SK-N-SH treated with all-trans-retinoic acid at 6 μM for 48 hours (cell line): Measurements from ENCODE around the gene PIGC.

Experiments
- ARNTL ChIP-seq: fragments of 450-650 bp; formaldehyde crosslinking; IDR thresholded peaks from 2 replicates; pipeline ENCODE4 v1.5.0; 2020; ENCODE audit warnings: low read depth, mild to moderate bottlenecking, moderate library complexity, borderline replicate concordance
- ISL1 ChIP-seq: fragments of 250-450 bp; sonication (Bioruptor Pico); IDR thresholded peaks from 2 replicates; pipeline ENCODE4 v2.1.2; 2022; ENCODE audit warnings: mild to moderate bottlenecking, moderate library complexity
- PATZ1 ChIP-seq: fragments of 250-450 bp; sonication (Bioruptor Pico); IDR thresholded peaks from 2 replicates; pipeline ENCODE4 v1.8.0; 2020; ENCODE audit warnings: mild to moderate bottlenecking, moderate library complexity, borderline replicate concordance
- ZNF8 ChIP-seq: fragments of 450-650 bp; formaldehyde crosslinking; IDR thresholded peaks from 2 replicates; pipeline ENCODE4 v1.5.0; 2020; ENCODE audit warnings: mild to moderate bottlenecking, moderate library complexity
- TF ChIP-seq, protein P1 (sequence below): fragments of 250-450 bp; sonication (Bioruptor Pico); IDR thresholded peaks from 2 replicates; pipeline ENCODE4 v1.5.1; 2021; ENCODE audit warnings: mild to moderate bottlenecking, moderate library complexity

DNA sequence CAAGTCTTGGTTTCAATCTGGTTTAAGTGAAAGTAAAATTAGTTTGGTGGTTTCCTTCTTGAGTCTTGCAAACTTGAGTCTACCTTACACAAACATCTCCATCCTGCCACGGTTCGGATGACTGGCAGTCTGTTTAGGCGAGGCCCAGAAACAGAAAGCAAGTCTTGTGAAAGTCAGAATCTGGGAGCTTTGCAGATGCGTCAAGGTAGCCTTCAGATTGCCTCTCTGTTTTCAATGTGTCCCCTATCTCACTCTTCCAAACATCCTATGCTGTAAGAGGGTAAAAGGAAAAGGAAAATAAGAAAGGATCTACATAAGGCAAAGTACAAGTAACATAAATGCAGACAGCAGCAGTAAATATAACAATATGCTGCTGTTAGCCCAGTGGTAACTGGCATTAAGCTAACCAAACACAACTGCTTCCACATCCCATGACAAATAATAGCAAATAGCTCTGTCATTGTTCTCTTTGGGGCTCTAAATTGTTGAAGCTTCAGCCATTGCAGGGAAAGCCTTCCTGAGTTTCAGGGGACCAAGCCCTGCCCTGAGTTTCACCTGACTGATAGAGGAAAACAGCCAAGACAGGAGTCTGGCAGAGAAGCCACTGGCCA is 49.6 kb downstream of the PIGC start:
- TF ChIP-seq ISL1 (CRISPR knock-in tag), result no peak
- no peak for TF ChIP-seq PATZ1 (CRISPR knock-in tag)
- no peak for TF ChIP-seq ARNTL (CRISPR knock-in tag)
- TF ChIP-seq ZNF8 (CRISPR knock-in tag), result no peak
- TF ChIP-seq, protein P1, sequence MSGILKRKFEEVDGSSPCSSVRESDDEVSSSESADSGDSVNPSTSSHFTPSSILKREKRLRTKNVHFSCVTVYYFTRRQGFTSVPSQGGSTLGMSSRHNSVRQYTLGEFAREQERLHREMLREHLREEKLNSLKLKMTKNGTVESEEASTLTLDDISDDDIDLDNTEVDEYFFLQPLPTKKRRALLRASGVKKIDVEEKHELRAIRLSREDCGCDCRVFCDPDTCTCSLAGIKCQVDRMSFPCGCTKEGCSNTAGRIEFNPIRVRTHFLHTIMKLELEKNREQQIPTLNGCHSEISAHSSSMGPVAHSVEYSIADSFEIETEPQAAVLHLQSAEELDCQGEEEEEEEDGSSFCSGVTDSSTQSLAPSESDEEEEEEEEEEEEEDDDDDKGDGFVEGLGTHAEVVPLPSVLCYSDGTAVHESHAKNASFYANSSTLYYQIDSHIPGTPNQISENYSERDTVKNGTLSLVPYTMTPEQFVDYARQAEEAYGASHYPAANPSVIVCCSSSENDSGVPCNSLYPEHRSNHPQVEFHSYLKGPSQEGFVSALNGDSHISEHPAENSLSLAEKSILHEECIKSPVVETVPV, result no peak
